Stimulated activated CD8-positive, alpha-beta memory T cell treated with anti-CD3 and anti-CD28 coated beads, Interleukin-7, amount 100 ng/mL, for 24 hours (primary cell): Measurements from ENCODE around the gene PPP4C.
"Not testable (repeated sequence)": the region's sequence is repeated elsewhere in the genome, so short reads cannot be mapped to it uniquely, and the experiment has no call there.

ENCODE experiments used
- DNase-seq: peaks from one replicate; pipeline ENCODE4 v3.0.0-alpha.2; 2020; ENCODE audit warnings: low read depth

Gene PPP4C

GRCh38 chr16:30075503-30076275, at the start of gene PPP4C:
TSS of gene PPP4C (plus strand) at chr16:30075994. CDS start at chr16:30076378, 384 bp downstream.
- DNase-seq = peak; percentile 87

GRCh38 chr16:30026449-30026848, 49.3 kb upstream of the PPP4C start:
- no peak for DNase-seq

- DNase-seq = no peak
Measured at GRCh38 chr16:30027588-30028437, 48.0 kb upstream of the PPP4C start.

GRCh38 chr16:30028438-30029076, 47.2 kb upstream of the PPP4C start:
- no peak for DNase-seq

GRCh38 chr16:30030011-30030685, 45.6 kb upstream of the PPP4C start:
- no peak for DNase-seq

GRCh38 chr16:30030841-30031413, 44.9 kb upstream of the PPP4C start, which contains the start of gene TLCD3B:
TSS of gene TLCD3B (minus strand) at chr16:30031271. CDS start at chr16:30030527, 744 bp downstream.
- DNase-seq = no peak

GRCh38 chr16:30031477-30031918, 44.3 kb upstream of the PPP4C start:
- no peak for DNase-seq

GRCh38 chr16:30032083-30032819, 43.5 kb upstream of the PPP4C start:
- DNase-seq = no peak

- no peak for DNase-seq
Measured at GRCh38 chr16:30033270-30033669, 42.5 kb upstream of the PPP4C start.

GRCh38 chr16:30040221-30040620, 35.6 kb upstream of the PPP4C start:
- DNase-seq = no peak

- DNase-seq = not testable (repeated sequence)
Measured at GRCh38 chr16:30040690-30041089, 35.1 kb upstream of the PPP4C start.

- no peak for DNase-seq
Measured at GRCh38 chr16:30041841-30042240, 34.0 kb upstream of the PPP4C start.

GRCh38 chr16:30046178-30046577, 29.6 kb upstream of the PPP4C start:
- DNase-seq = no peak

GRCh38 chr16:30046588-30046987, 29.2 kb upstream of the PPP4C start:
- no peak for DNase-seq

- no peak for DNase-seq
Measured at GRCh38 chr16:30049871-30050270, 25.9 kb upstream of the PPP4C start.

- DNase-seq = no peak
Measured at GRCh38 chr16:30051518-30051917, 24.3 kb upstream of the PPP4C start.

GRCh38 chr16:30052671-30053372, 23.0 kb upstream of the PPP4C start:
- peak; percentile 87 for DNase-seq

- no peak for DNase-seq
Measured at GRCh38 chr16:30053376-30054015, 22.3 kb upstream of the PPP4C start.

- no peak for DNase-seq
Measured at GRCh38 chr16:30054451-30054850, 21.3 kb upstream of the PPP4C start.
